ENCODE measurements around the gene ITGB4. TPM values are rescaled to one million over a fixed set of nuclear protein-coding genes. Genes with fewer than 3 reads are reported as not detected.

ITGB4 gene
- total and polyA plus RNA-seq, 9 of the 15 experiments (the other 6 are each of a cell fraction or from before 2014, with no cell fraction given) = 0.05 to 2.8 (median 0.76) TPM; not detected in 3

DNA sequence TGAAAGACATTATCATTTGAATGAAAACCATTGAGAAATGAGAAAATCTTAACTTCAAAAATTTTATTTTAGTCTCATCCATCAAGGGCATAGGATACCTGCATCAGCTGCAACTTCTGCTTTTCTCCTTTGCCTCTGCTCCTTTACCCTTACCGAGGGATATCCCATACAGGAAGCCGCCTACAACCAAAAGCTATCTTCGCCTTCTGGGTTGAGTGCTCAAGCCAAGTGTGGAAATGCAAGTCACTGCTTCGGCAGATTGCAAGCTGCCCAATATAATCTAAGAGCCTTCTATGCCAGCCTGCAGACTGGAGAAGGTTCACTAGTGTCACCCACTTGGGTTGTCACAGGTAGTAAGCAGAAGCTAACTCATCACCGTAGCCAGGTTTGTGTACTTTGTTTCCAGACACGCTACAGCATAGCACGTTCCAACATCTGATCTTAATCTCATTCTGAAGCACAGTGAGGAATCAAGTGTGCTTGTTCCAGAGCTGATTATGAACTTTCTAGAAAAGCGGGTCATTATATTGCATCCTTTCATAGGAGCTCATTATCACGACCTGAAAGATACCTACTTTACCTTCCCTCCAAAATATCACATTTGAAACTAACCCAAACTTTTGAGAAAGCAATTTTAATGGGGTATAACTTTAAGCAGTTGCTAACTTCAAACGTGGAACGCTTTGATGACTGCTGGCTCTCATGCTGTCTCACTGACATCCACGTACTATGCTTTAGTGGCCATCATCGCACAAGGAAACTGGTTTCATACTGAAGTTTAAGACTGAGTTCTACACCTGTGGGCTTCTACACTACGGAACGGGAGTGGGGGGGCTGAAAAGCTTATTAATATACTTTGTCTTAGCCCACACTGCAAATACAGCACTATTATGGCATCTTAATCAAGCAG lies 55.4 kb downstream of the ITGB4 start (continued):
- TF ChIP-seq, protein P1, sequence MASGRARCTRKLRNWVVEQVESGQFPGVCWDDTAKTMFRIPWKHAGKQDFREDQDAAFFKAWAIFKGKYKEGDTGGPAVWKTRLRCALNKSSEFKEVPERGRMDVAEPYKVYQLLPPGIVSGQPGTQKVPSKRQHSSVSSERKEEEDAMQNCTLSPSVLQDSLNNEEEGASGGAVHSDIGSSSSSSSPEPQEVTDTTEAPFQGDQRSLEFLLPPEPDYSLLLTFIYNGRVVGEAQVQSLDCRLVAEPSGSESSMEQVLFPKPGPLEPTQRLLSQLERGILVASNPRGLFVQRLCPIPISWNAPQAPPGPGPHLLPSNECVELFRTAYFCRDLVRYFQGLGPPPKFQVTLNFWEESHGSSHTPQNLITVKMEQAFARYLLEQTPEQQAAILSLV (tag; IDR thresholded peaks at IDR 0.05) = no peak
- TF ChIP-seq FOXA3 (CRISPR knock-in tag; conservative IDR thresholded peaks at IDR 0.05 in 1 of 2, IDR thresholded peaks at IDR 0.05 in 1 of 2) (no peak), ETV5 (CRISPR knock-in tag; IDR thresholded peaks at IDR 0.05; ENCODE audit: low read depth) (no peak), MCM7 (IDR thresholded peaks at IDR 0.05) (no peak), ZFP36 (IDR thresholded peaks at IDR 0.05; ENCODE audit: low read depth, low read length, partially characterized antibody) (no peak), NCOR1 (IDR thresholded peaks at IDR 0.05) (peak; percentile 38; the same call in 1 of the 2 replicates), ZNF707 (CRISPR knock-in tag; conservative IDR thresholded peaks at IDR 0.05) (no peak), ZKSCAN1 (IDR thresholded peaks at IDR 0.05; ENCODE audit: low read depth, low read length) (no peak), ZNF699 (CRISPR knock-in tag; IDR thresholded peaks at IDR 0.05; ENCODE audit: insufficient replicate concordance) (no peak), KHSRP (IDR thresholded peaks at IDR 0.05) (peak; percentile 86), ZNF133 (CRISPR knock-in tag; IDR thresholded peaks at IDR 0.05) (no peak), NFE2 (IDR thresholded peaks at IDR 0.05; ENCODE audit: low read depth) (peak; percentile 85), RNF2 (IDR thresholded peaks at IDR 0.05) (no peak), KDM2B (CRISPR knock-in tag; IDR thresholded peaks at IDR 0.05) (no peak), ZBTB7A (IDR thresholded peaks at IDR 0.05; ENCODE audit: borderline replicate concordance, control insufficient read depth, low read depth, low read length) (no peak), FOXA1 (IDR thresholded peaks at IDR 0.05; ENCODE audit: borderline replicate concordance) (no peak), ELF4 (CRISPR knock-in tag; IDR thresholded peaks at IDR 0.05) (peak; percentile 94)
- TF ChIP-seq, protein P2, sequence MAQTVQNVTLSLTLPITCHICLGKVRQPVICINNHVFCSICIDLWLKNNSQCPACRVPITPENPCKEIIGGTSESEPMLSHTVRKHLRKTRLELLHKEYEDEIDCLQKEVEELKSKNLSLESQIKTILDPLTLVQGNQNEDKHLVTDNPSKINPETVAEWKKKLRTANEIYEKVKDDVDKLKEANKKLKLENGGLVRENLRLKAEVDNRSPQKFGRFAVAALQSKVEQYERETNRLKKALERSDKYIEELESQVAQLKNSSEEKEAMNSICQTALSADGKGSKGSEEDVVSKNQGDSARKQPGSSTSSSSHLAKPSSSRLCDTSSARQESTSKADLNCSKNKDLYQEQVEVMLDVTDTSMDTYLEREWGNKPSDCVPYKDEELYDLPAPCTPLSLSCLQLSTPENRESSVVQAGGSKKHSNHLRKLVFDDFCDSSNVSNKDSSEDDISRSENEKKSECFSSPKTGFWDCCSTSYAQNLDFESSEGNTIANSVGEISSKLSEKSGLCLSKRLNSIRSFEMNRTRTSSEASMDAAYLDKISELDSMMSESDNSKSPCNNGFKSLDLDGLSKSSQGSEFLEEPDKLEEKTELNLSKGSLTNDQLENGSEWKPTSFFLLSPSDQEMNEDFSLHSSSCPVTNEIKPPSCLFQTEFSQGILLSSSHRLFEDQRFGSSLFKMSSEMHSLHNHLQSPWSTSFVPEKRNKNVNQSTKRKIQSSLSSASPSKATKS (CRISPR knock-in tag; IDR thresholded peaks at IDR 0.05) = no peak
- TF ChIP-seq, protein P3, sequence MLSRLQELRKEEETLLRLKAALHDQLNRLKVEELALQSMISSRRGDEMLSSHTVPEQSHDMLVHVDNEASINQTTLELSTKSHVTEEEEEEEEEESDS (CRISPR knock-in tag; IDR thresholded peaks at IDR 0.05) = no peak
- TF ChIP-seq, protein P4, sequence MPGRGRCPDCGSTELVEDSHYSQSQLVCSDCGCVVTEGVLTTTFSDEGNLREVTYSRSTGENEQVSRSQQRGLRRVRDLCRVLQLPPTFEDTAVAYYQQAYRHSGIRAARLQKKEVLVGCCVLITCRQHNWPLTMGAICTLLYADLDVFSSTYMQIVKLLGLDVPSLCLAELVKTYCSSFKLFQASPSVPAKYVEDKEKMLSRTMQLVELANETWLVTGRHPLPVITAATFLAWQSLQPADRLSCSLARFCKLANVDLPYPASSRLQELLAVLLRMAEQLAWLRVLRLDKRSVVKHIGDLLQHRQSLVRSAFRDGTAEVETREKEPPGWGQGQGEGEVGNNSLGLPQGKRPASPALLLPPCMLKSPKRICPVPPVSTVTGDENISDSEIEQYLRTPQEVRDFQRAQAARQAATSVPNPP (IDR thresholded peaks at IDR 0.05; ENCODE audit: borderline replicate concordance, insufficient read depth, insufficient read length) = no peak
- TF ChIP-seq, protein P5, sequence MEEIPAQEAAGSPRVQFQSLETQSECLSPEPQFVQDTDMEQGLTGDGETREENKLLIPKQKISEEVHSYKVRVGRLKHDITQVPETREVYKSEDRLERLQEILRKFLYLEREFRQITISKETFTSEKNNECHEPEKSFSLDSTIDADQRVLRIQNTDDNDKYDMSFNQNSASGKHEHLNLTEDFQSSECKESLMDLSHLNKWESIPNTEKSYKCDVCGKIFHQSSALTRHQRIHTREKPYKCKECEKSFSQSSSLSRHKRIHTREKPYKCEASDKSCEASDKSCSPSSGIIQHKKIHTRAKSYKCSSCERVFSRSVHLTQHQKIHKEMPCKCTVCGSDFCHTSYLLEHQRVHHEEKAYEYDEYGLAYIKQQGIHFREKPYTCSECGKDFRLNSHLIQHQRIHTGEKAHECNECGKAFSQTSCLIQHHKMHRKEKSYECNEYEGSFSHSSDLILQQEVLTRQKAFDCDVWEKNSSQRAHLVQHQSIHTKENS (CRISPR knock-in tag; IDR thresholded peaks at IDR 0.05) = no peak; the same call in 1 of the 2 replicates

Measured in K562 (cell line).